ENCODE data around the gene MYH9.

Gene MYH9

GRCh38 chr22:36287881-36288515 lies 99.8 kb downstream of the MYH9 start:
- Histone ChIP-seq H3K36me3 (ENCODE audit: control insufficient read depth in 2 of 2, insufficient read depth in 2 of 2, low read length in 2 of 2) (peaks cover 72 to 76% of the 10 kb centered on the region in 2 donors), H3K9me3 (ENCODE audit: control insufficient read depth in 2 of 2, low read length in 2 of 2) (no peaks in the 10 kb centered on the region), H3K27ac (ENCODE audit: low read length) (peak overlapping the region; percentile 60), H3K9ac (ENCODE audit: low read length in 2 of 2) (no peak overlapping the region), H3K4me1 (ENCODE audit: control insufficient read depth, insufficient read depth, low read length) (peaks cover 29% of the 10 kb centered on the region), H3K27me3 (ENCODE audit: control insufficient read depth in 1 of 2, insufficient read depth in 2 of 2, low read length in 2 of 2) (no peaks in the 10 kb centered on the region), H3K4me3 (ENCODE audit: low read length in 2 of 2) (no peak overlapping the region)

- H3K4me1 ChIP-seq (ENCODE audit: control insufficient read depth, insufficient read depth, low read length): peaks cover 32% of the 10 kb centered on the region
- no peaks in the 10 kb centered on the region for H3K27me3 ChIP-seq (ENCODE audit: control insufficient read depth in 1 of 2, insufficient read depth in 2 of 2, low read length in 2 of 2)
- peaks cover 72 to 73% of the 10 kb centered on the region in 2 donors for H3K36me3 ChIP-seq (ENCODE audit: control insufficient read depth in 2 of 2, insufficient read depth in 2 of 2, low read length in 2 of 2)
- peak overlapping the region in 1 of 2 donors; percentile 36 for H3K9ac ChIP-seq (ENCODE audit: low read length in 2 of 2)
- no peaks in the 10 kb centered on the region for H3K9me3 ChIP-seq (ENCODE audit: control insufficient read depth in 2 of 2, low read length in 2 of 2)
- no peak overlapping the region for H3K4me3 ChIP-seq (ENCODE audit: low read length in 2 of 2)
- H3K27ac ChIP-seq (ENCODE audit: low read length): peak overlapping the region; percentile 90
These were observed 101.4 kb downstream of the MYH9 start for GRCh38 chr22:36286096-36286957.

GRCh38 chr22:36285545-36285944 lies 102.2 kb downstream of the MYH9 start:
- Histone ChIP-seq H3K4me3 (ENCODE audit: low read length in 2 of 2) (no peak overlapping the region), H3K36me3 (ENCODE audit: control insufficient read depth in 2 of 2, insufficient read depth in 2 of 2, low read length in 2 of 2) (peaks cover 76 to 77% of the 10 kb centered on the region in 2 donors), H3K27me3 (ENCODE audit: control insufficient read depth in 1 of 2, insufficient read depth in 2 of 2, low read length in 2 of 2) (no peaks in the 10 kb centered on the region), H3K9me3 (ENCODE audit: control insufficient read depth in 2 of 2, low read length in 2 of 2) (no peaks in the 10 kb centered on the region), H3K27ac (ENCODE audit: low read length) (peak overlapping the region; percentile 90), H3K9ac (ENCODE audit: low read length in 2 of 2) (no peak overlapping the region), H3K4me1 (ENCODE audit: control insufficient read depth, insufficient read depth, low read length) (peaks cover 32% of the 10 kb centered on the region)

- Histone ChIP-seq H3K27ac (ENCODE audit: low read length) (peak overlapping the region; percentile 90), H3K4me1 (ENCODE audit: control insufficient read depth, insufficient read depth, low read length) (peaks cover 32% of the 10 kb centered on the region), H3K9me3 (ENCODE audit: control insufficient read depth in 2 of 2, low read length in 2 of 2) (no peaks in the 10 kb centered on the region), H3K4me3 (ENCODE audit: low read length in 2 of 2) (no peak overlapping the region), H3K36me3 (ENCODE audit: control insufficient read depth in 2 of 2, insufficient read depth in 2 of 2, low read length in 2 of 2) (peaks cover 76 to 78% of the 10 kb centered on the region in 2 donors), H3K27me3 (ENCODE audit: control insufficient read depth in 1 of 2, insufficient read depth in 2 of 2, low read length in 2 of 2) (no peaks in the 10 kb centered on the region), H3K9ac (ENCODE audit: low read length in 2 of 2) (no peak overlapping the region)
These were observed 102.8 kb downstream of the MYH9 start for GRCh38 chr22:36285017-36285416.

GRCh38 chr22:36284171-36284571 lies 103.6 kb downstream of the MYH9 start:
- Histone ChIP-seq H3K27me3 (ENCODE audit: control insufficient read depth in 1 of 2, insufficient read depth in 2 of 2, low read length in 2 of 2) (no peaks in the 10 kb centered on the region), H3K4me3 (ENCODE audit: low read length in 2 of 2) (no peak overlapping the region), H3K36me3 (ENCODE audit: control insufficient read depth in 2 of 2, insufficient read depth in 2 of 2, low read length in 2 of 2) (peaks cover 70 to 71% of the 10 kb centered on the region in 2 donors), H3K9me3 (ENCODE audit: control insufficient read depth in 2 of 2, low read length in 2 of 2) (no peaks in the 10 kb centered on the region), H3K4me1 (ENCODE audit: control insufficient read depth, insufficient read depth, low read length) (peaks cover 25% of the 10 kb centered on the region), H3K27ac (ENCODE audit: low read length) (peak overlapping the region; percentile 90), H3K9ac (ENCODE audit: low read length in 2 of 2) (no peak overlapping the region)

GRCh38 chr22:36282328-36282831 lies 105.4 kb downstream of the MYH9 start:
- H3K27me3 ChIP-seq (ENCODE audit: control insufficient read depth in 1 of 2, insufficient read depth in 2 of 2, low read length in 2 of 2): no peaks in the 10 kb centered on the region
- H3K9me3 ChIP-seq (ENCODE audit: control insufficient read depth in 2 of 2, low read length in 2 of 2): no peaks in the 10 kb centered on the region
- no peak overlapping the region for H3K9ac ChIP-seq (ENCODE audit: low read length in 2 of 2)
- peak overlapping the region; percentile 41 for H3K27ac ChIP-seq (ENCODE audit: low read length)
- peaks cover 29% of the 10 kb centered on the region for H3K4me1 ChIP-seq (ENCODE audit: control insufficient read depth, insufficient read depth, low read length)
- peaks cover 55 to 58% of the 10 kb centered on the region in 2 donors for H3K36me3 ChIP-seq (ENCODE audit: control insufficient read depth in 2 of 2, insufficient read depth in 2 of 2, low read length in 2 of 2)
- no peak overlapping the region for H3K4me3 ChIP-seq (ENCODE audit: low read length in 2 of 2)

- Histone ChIP-seq H3K9me3 (ENCODE audit: control insufficient read depth in 2 of 2, low read length in 2 of 2) (no peaks in the 10 kb centered on the region), H3K9ac (ENCODE audit: low read length in 2 of 2) (no peak overlapping the region), H3K27me3 (ENCODE audit: control insufficient read depth in 1 of 2, insufficient read depth in 2 of 2, low read length in 2 of 2) (no peaks in the 10 kb centered on the region), H3K36me3 (ENCODE audit: control insufficient read depth in 2 of 2, insufficient read depth in 2 of 2, low read length in 2 of 2) (peaks cover 50 to 55% of the 10 kb centered on the region in 2 donors), H3K27ac (ENCODE audit: low read length) (peak overlapping the region; percentile 41), H3K4me1 (ENCODE audit: control insufficient read depth, insufficient read depth, low read length) (peaks cover 30% of the 10 kb centered on the region), H3K4me3 (ENCODE audit: low read length in 2 of 2) (no peak overlapping the region)
These were observed 105.9 kb downstream of the MYH9 start for GRCh38 chr22:36281781-36282327.

GRCh38 chr22:36280379-36280778 lies 107.4 kb downstream of the MYH9 start:
- peaks cover 17% of the 10 kb centered on the region for H3K4me1 ChIP-seq (ENCODE audit: control insufficient read depth, insufficient read depth, low read length)
- H3K9me3 ChIP-seq (ENCODE audit: control insufficient read depth in 2 of 2, low read length in 2 of 2): no peaks in the 10 kb centered on the region
- H3K27me3 ChIP-seq (ENCODE audit: control insufficient read depth in 1 of 2, insufficient read depth in 2 of 2, low read length in 2 of 2): no peaks in the 10 kb centered on the region
- no peak overlapping the region for H3K4me3 ChIP-seq (ENCODE audit: low read length in 2 of 2)
- no peak overlapping the region for H3K27ac ChIP-seq (ENCODE audit: low read length)
- peaks cover 38 to 43% of the 10 kb centered on the region in 2 donors for H3K36me3 ChIP-seq (ENCODE audit: control insufficient read depth in 2 of 2, insufficient read depth in 2 of 2, low read length in 2 of 2)
- H3K9ac ChIP-seq (ENCODE audit: low read length in 2 of 2): no peak overlapping the region

GRCh38 chr22:36279219-36279666 lies 108.5 kb downstream of the MYH9 start:
- H3K27ac ChIP-seq (ENCODE audit: low read length): no peak overlapping the region
- no peaks in the 10 kb centered on the region for H3K9me3 ChIP-seq (ENCODE audit: control insufficient read depth in 2 of 2, low read length in 2 of 2)
- peaks cover 26 to 31% of the 10 kb centered on the region in 2 donors for H3K36me3 ChIP-seq (ENCODE audit: control insufficient read depth in 2 of 2, insufficient read depth in 2 of 2, low read length in 2 of 2)
- H3K27me3 ChIP-seq (ENCODE audit: control insufficient read depth in 1 of 2, insufficient read depth in 2 of 2, low read length in 2 of 2): no peaks in the 10 kb centered on the region
- H3K9ac ChIP-seq (ENCODE audit: low read length in 2 of 2): no peak overlapping the region
- H3K4me3 ChIP-seq (ENCODE audit: low read length in 2 of 2): no peak overlapping the region
- H3K4me1 ChIP-seq (ENCODE audit: control insufficient read depth, insufficient read depth, low read length): peaks cover 11% of the 10 kb centered on the region

- Histone ChIP-seq H3K27ac (ENCODE audit: low read length) (peak overlapping the region; percentile 58), H3K9ac (ENCODE audit: low read length in 2 of 2) (peak overlapping the region; percentile 29 to 47)
These were observed 110.1 kb downstream of the MYH9 start for GRCh38 chr22:36277482-36278291.

More at GRCh38 chr22:36277482-36278291, 110.1 kb downstream of the MYH9 start:
- Histone ChIP-seq H3K27me3 (ENCODE audit: control insufficient read depth in 1 of 2, insufficient read depth in 2 of 2, low read length in 2 of 2) (no peaks in the 10 kb centered on the region), H3K4me1 (ENCODE audit: control insufficient read depth, insufficient read depth, low read length) (peaks cover 11% of the 10 kb centered on the region), H3K4me3 (ENCODE audit: low read length in 2 of 2) (peak overlapping the region; percentile 44 to 47), H3K9me3 (ENCODE audit: control insufficient read depth in 2 of 2, low read length in 2 of 2) (no peaks in the 10 kb centered on the region), H3K36me3 (ENCODE audit: control insufficient read depth in 2 of 2, insufficient read depth in 2 of 2, low read length in 2 of 2) (peaks cover 15 to 19% of the 10 kb centered on the region in 2 donors)
